HEK293 (cell line): ENCODE data around the gene PSMC3.

Source experiments
- EGR2 ChIP-seq: fragments of 450-650 bp; formaldehyde crosslinking; IDR thresholded peaks from 2 replicates; pipeline ENCODE4 v1.5.1; 2016; ENCODE audit warnings: low read depth, missing biosample characterization, missing genetic modification characterization
- INSM2 ChIP-seq: fragments of 450-650 bp; formaldehyde crosslinking; IDR thresholded peaks from 2 replicates; pipeline ENCODE4 v1.5.1; 2016; ENCODE audit warnings: missing biosample characterization, missing genetic modification characterization
- KLF1 ChIP-seq: fragments of 450-650 bp; formaldehyde crosslinking; IDR thresholded peaks from 2 replicates; pipeline ENCODE4 v1.5.1; 2016; ENCODE audit warnings: missing biosample characterization, missing genetic modification characterization
- KLF10 ChIP-seq: fragments of 450-650 bp; IDR thresholded peaks from 2 replicates; pipeline ENCODE4 v1.5.1; 2018; ENCODE audit warnings: missing biosample characterization, mild to moderate bottlenecking, missing genetic modification characterization
- KLF16 ChIP-seq: fragments of 450-650 bp; formaldehyde crosslinking; IDR thresholded peaks from 2 replicates; pipeline ENCODE4 v1.5.1; 2017; ENCODE audit warnings: missing biosample characterization, missing genetic modification characterization
- MZF1 ChIP-seq: fragments of 450-650 bp; formaldehyde crosslinking; IDR thresholded peaks from 2 replicates; pipeline ENCODE4 v1.5.1; 2017; ENCODE audit warnings: missing biosample characterization, missing genetic modification characterization, borderline replicate concordance
- PRDM1 ChIP-seq: fragments of 450-650 bp; formaldehyde crosslinking; IDR thresholded peaks from 2 replicates; pipeline ENCODE4; 2016; ENCODE audit warnings: missing biosample characterization, missing genetic modification characterization
- PRDM10 ChIP-seq: fragments of 450-650 bp; formaldehyde crosslinking; IDR thresholded peaks from 2 replicates; pipeline ENCODE4 v1.5.1; 2016; ENCODE audit warnings: missing biosample characterization, missing genetic modification characterization
- SCRT2 ChIP-seq: fragments of 450-650 bp; formaldehyde crosslinking; IDR thresholded peaks from 2 replicates; pipeline ENCODE4 v1.5.1; 2016; ENCODE audit warnings: missing biosample characterization, missing genetic modification characterization
- SP2 ChIP-seq: fragments of 450-650 bp; formaldehyde crosslinking; IDR thresholded peaks from 2 replicates; pipeline ENCODE4 v1.5.1; 2016; ENCODE audit warnings: missing biosample characterization, missing genetic modification characterization
- SP3 ChIP-seq: fragments of 450-650 bp; formaldehyde crosslinking; IDR thresholded peaks from 2 replicates; pipeline ENCODE4 v1.5.1; 2016; ENCODE audit warnings: missing biosample characterization, missing genetic modification characterization
- ZBTB11 ChIP-seq: fragments of 450-650 bp; formaldehyde crosslinking; conservative IDR thresholded peaks from 2 replicates; pipeline ENCODE4 v1.5.1; 2016; ENCODE audit warnings: low read depth, missing biosample characterization, missing genetic modification characterization
- ZBTB7A ChIP-seq: fragments of 450-650 bp; formaldehyde crosslinking; IDR thresholded peaks from 2 replicates; pipeline ENCODE4 v1.5.1; 2016; ENCODE audit warnings: low read depth, missing biosample characterization, missing genetic modification characterization
- ZFHX2 ChIP-seq: fragments of 450-650 bp; formaldehyde crosslinking; conservative IDR thresholded peaks from 2 replicates; pipeline ENCODE4 v1.5.1; 2016; ENCODE audit warnings: missing biosample characterization, missing genetic modification characterization
- ZFP3 ChIP-seq: fragments of 450-650 bp; formaldehyde crosslinking; IDR thresholded peaks from 2 replicates; pipeline ENCODE4 v1.5.1; 2016; ENCODE audit warnings: low read depth, missing biosample characterization, missing genetic modification characterization
- ZFP37 ChIP-seq: fragments of 450-650 bp; formaldehyde crosslinking; IDR thresholded peaks from 2 replicates; pipeline ENCODE4 v1.5.1; 2016; ENCODE audit warnings: missing biosample characterization, missing genetic modification characterization
- ZFP69B ChIP-seq: fragments of 450-650 bp; formaldehyde crosslinking; IDR thresholded peaks from 2 replicates; pipeline ENCODE4 v1.5.1; 2016; ENCODE audit warnings: missing biosample characterization, missing genetic modification characterization
- ZIC2 ChIP-seq: fragments of 450-650 bp; formaldehyde crosslinking; IDR thresholded peaks from 2 replicates; pipeline ENCODE4 v1.5.1; 2016; ENCODE audit warnings: missing biosample characterization, missing genetic modification characterization
- ZNF19 ChIP-seq: fragments of 450-650 bp; formaldehyde crosslinking; IDR thresholded peaks from 2 replicates; pipeline ENCODE4; 2016; ENCODE audit warnings: missing biosample characterization, missing genetic modification characterization, low read depth
- ZNF335 ChIP-seq: fragments of 450-650 bp; formaldehyde crosslinking; conservative IDR thresholded peaks from 2 replicates; pipeline ENCODE4 v1.5.1; 2016; ENCODE audit warnings: missing biosample characterization, missing genetic modification characterization
- ZNF404 ChIP-seq: fragments of 450-650 bp; formaldehyde crosslinking; IDR thresholded peaks from 2 replicates; pipeline ENCODE4 v1.5.1; 2017; ENCODE audit warnings: missing biosample characterization, missing genetic modification characterization
- ZNF426 ChIP-seq: fragments of 450-650 bp; formaldehyde crosslinking; IDR thresholded peaks from 2 replicates; pipeline ENCODE4 v1.5.1; 2017; ENCODE audit warnings: missing biosample characterization, missing genetic modification characterization, mild to moderate bottlenecking, inconsistent platforms, moderate library complexity
- ZNF433 ChIP-seq: fragments of 450-650 bp; formaldehyde crosslinking; IDR thresholded peaks from 2 replicates; pipeline ENCODE4 v1.5.1; 2016; ENCODE audit warnings: missing biosample characterization, missing genetic modification characterization, low read depth
- ZNF529 ChIP-seq: fragments of 450-650 bp; formaldehyde crosslinking; IDR thresholded peaks from 2 replicates; pipeline ENCODE4 v1.5.1; 2017; ENCODE audit warnings: missing genetic modification characterization, missing biosample characterization; ENCODE audit not compliant: insufficient replicate concordance
- ZNF692 ChIP-seq: fragments of 450-650 bp; formaldehyde crosslinking; IDR thresholded peaks from 2 replicates; pipeline ENCODE4 v1.5.1; 2016; ENCODE audit warnings: missing biosample characterization, missing genetic modification characterization
- ZNF747 ChIP-seq: fragments of 450-650 bp; formaldehyde crosslinking; IDR thresholded peaks from 2 replicates; pipeline ENCODE4 v1.5.1; 2016; ENCODE audit warnings: missing biosample characterization, missing genetic modification characterization
- ZNF785 ChIP-seq: fragments of 450-650 bp; formaldehyde crosslinking; IDR thresholded peaks from 2 replicates; pipeline ENCODE4 v1.5.1; 2016; ENCODE audit warnings: missing biosample characterization, missing genetic modification characterization
- ZNF837 ChIP-seq: fragments of 450-650 bp; formaldehyde crosslinking; IDR thresholded peaks from 2 replicates; pipeline ENCODE4 v1.5.1; 2016; ENCODE audit warnings: missing biosample characterization, missing genetic modification characterization
- TF ChIP-seq, protein P1 (sequence below): fragments of 450-650 bp; formaldehyde crosslinking; optimal IDR thresholded peaks from 2 replicates; pipeline ENCODE3; 2016; ENCODE audit warnings: missing biosample characterization, mild to moderate bottlenecking, missing genetic modification characterization

The PSMC3 gene

DNA sequence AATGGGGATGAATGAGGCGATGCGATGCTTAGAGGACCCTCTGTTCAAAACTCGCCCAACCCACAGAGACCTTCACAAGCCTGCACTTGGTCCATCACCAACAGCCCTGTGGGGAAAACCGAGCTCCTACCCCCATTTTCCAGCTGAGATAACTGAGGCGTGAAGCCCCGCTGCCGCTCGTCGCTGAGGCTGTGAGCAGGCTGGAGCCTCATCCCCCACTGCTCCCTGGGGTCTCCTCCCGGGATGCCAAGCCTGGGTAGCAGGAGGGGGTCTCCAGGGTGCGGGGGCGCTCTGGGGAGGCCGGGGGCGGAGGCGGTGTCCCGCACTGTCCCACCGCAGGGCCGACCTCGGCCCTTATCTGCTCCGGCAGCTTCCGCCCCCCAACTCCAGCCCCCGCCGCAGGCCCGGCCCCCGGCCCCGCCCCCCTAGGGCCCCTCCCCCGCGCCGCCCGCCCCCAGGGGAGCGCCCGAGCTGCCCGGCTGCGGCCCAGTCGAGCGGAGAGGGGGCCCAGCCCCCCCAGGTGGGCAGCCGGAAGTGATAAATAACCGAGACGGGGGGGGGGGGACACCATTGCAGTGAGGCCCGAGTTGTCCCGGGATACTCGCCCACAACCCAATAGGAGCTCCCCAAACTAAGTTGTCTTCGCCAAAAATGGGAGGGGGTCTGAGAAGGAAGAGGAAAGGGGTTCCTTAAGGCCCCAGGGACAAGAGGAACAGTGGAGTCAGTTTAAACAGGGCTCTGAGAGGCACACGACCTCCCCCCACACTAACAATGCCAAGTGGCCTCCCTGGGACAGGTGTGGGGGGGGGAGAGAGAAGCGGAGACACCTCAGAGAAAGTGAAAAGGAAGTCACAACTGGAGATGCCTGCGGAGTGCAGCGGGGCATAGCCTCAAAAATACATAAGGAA lies 26.1 kb downstream of the PSMC3 start (continued):
- TF ChIP-seq ZFP69B (tag by site-specific recombination) (no peak), PRDM1 (peak; percentile 50; the same call in 1 of the 2 replicates), ZNF785 (no peak), ZFP3 (no peak), ZNF747 (tag by site-specific recombination) (no peak), ZNF433 (tag by site-specific recombination) (no peak), PRDM10 (tag by site-specific recombination) (peak; percentile 71), KLF10 (tag by site-specific recombination) (peak; percentile 42; the same call in 1 of the 2 replicates), ZIC2 (tag by site-specific recombination) (peak; percentile 53), ZNF692 (tag by site-specific recombination) (no peak), ZFP37 (tag by site-specific recombination) (no peak), ZNF529 (no peak), ZNF426 (tag by site-specific recombination) (no peak), ZFHX2 (tag by site-specific recombination) (peak; percentile 53; the same call in 1 of the 2 replicates), ZNF837 (tag by site-specific recombination) (no peak), SP2 (tag by site-specific recombination) (no peak; the same call in none of the 2 replicates), ZNF19 (no peak), ZBTB11 (tag by site-specific recombination) (peak; percentile 62; the same call in 1 of the 2 replicates), EGR2 (0 out of 2 replicates have a peak, but pooled peaks have one; percentile 17), MZF1 (tag by site-specific recombination) (no peak), SP3 (tag by site-specific recombination) (no peak), ZNF404 (no peak), ZBTB7A (tag by site-specific recombination) (no peak), KLF1 (tag by site-specific recombination) (no peak), INSM2 (tag by site-specific recombination) (no peak), KLF16 (tag by site-specific recombination) (no peak), SCRT2 (no peak), ZNF335 (tag by site-specific recombination) (peak; percentile 59; the same call in 1 of the 2 replicates)
- TF ChIP-seq, protein P1, sequence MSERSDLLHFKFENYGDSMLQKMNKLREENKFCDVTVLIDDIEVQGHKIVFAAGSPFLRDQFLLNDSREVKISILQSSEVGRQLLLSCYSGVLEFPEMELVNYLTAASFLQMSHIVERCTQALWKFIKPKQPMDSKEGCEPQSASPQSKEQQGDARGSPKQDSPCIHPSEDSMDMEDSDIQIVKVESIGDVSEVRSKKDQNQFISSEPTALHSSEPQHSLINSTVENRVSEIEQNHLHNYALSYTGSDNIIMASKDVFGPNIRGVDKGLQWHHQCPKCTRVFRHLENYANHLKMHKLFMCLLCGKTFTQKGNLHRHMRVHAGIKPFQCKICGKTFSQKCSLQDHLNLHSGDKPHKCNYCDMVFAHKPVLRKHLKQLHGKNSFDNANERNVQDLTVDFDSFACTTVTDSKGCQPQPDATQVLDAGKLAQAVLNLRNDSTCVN (tag by site-specific recombination) = no peak
